H1 (cell line): ENCODE results near the gene SULT6B1.

Experiments used
- BRCA1 ChIP-seq: IDR thresholded peaks from 2 replicates; pipeline ENCODE4 v1.6.1; 2012; ENCODE audit warnings: low read depth, low read length, improper control_type of control experiment
- CBX5 ChIP-seq: fragments of 300-800, 300-1000 bp; sonication (generic); IDR thresholded peaks from 2 replicates; pipeline ENCODE4 v1.7.1; 2016; ENCODE audit warnings: antibody characterized with exemption, low read length, low read depth
- CREB1 ChIP-seq: IDR thresholded peaks from 2 replicates; pipeline ENCODE4 v1.6.1; 2012; ENCODE audit warnings: inconsistent platforms
- CTCF ChIP-seq, 3 experiments: IDR thresholded peaks; 1 replicate in 2 of 3; 2 replicates in 1 of 3; pipeline versions ENCODE4 v1.5.1 to v1.6.1; 2011; ENCODE audit warnings: low read length in 3 of 3, mild to moderate bottlenecking in 3 of 3, inconsistent platforms in 2 of 3, low read depth in 1 of 3, moderate library complexity in 1 of 3; ENCODE audit not compliant: insufficient read depth in 1 of 3; ENCODE audit errors: control extremely low read depth in 1 of 3
- EZH2 ChIP-seq: fragments of 200-600 bp; sonication (generic); IDR thresholded peaks from 2 replicates; pipeline ENCODE4 v1.7.1; 2012; ENCODE audit warnings: low read depth, mild to moderate bottlenecking, moderate library complexity, low read length, inconsistent platforms; ENCODE audit not compliant: severe bottlenecking
- JUN ChIP-seq: IDR thresholded peaks from 2 replicates; pipeline ENCODE4 v1.6.1; 2011; ENCODE audit warnings: low read depth, mild to moderate bottlenecking, improper control_type of control experiment, low read length
- MAFK ChIP-seq: IDR thresholded peaks from 2 replicates; pipeline ENCODE4 v1.6.1; 2012; ENCODE audit warnings: low read depth, mild to moderate bottlenecking, improper control_type of control experiment, low read length
- POLR2A ChIP-seq, 2 experiments: IDR thresholded peaks; 1 replicate in 1 of 2; 2 replicates in 1 of 2; pipeline ENCODE4 v1.6.1; 2011; ENCODE audit warnings: low read depth in 2 of 2, low read length in 2 of 2, mild to moderate bottlenecking in 2 of 2; ENCODE audit errors: control extremely low read depth in 1 of 2
- POLR2AphosphoS5 ChIP-seq: IDR thresholded peaks from 2 replicates; pipeline ENCODE4 v1.6.1; 2011; ENCODE audit warnings: low read depth, low read length
- SP2 ChIP-seq: IDR thresholded peaks from 2 replicates; pipeline ENCODE4 v1.6.1; 2012; ENCODE audit warnings: mild to moderate bottlenecking, low read length, inconsistent platforms
- SRF ChIP-seq: IDR thresholded peaks from 2 replicates; pipeline ENCODE4 v1.6.1; 2011; ENCODE audit warnings: mild to moderate bottlenecking, low read depth, low read length, moderate library complexity
- TAF1 ChIP-seq: IDR thresholded peaks from 2 replicates; pipeline ENCODE4 v1.6.1; 2011; ENCODE audit warnings: mild to moderate bottlenecking, low read depth, low read length
- YY1 ChIP-seq: IDR thresholded peaks from 2 replicates; pipeline ENCODE4 v1.6.1; 2011; ENCODE audit warnings: low read depth, mild to moderate bottlenecking, low read length
- ZNF274 ChIP-seq: IDR thresholded peaks from 2 replicates; pipeline ENCODE4 v1.7.0; 2012; ENCODE audit warnings: low read length, borderline replicate concordance; ENCODE audit errors: extremely low read depth

DNA sequence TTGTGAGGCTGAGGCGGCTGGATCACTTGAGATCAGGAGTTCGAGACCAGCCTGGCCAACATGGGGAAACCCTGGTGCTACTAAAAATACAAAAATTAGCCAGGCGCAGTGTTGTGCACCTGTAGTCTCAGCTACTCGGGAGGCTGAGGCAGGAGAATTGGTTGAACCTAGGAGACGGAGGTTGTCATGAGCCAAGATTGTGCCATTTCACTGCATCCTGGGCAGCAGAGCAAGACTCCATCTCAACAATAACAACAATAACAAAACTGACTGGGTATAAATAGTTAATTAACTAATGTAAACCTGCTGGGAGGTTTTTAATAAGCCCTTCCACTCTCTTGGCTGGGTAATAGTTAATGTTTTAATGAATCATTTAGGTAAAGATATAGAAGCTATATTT is 7.8 kb downstream of the SULT6B1 start:
- TF ChIP-seq POLR2A (IDR thresholded peaks at IDR 0.05; ENCODE audit: control extremely low read depth in 1 of 2, low read depth in 2 of 2, low read length in 2 of 2) (no peak), CTCF (IDR thresholded peaks at IDR 0.05; ENCODE audit: control extremely low read depth in 1 of 3, insufficient read depth in 1 of 3, low read depth in 1 of 3, low read length in 3 of 3) (no peak), EZH2 (no peak), MAFK (no peak), BRCA1 (no peak), ZNF274 (no peak), SRF (no peak), YY1 (no peak), SP2 (no peak), POLR2AphosphoS5 (no peak), CBX5 (no peak), JUN (no peak), CREB1 (no peak), TAF1 (no peak)
